Muscle layer of colon (tissue), 2 donors: ENCODE measurements around the gene USP22.

Experiments
- H3K27ac ChIP-seq: one replicate; pipeline ENCODE4 v1.7.0; 2013; ENCODE audit warnings: low read depth, mild to moderate bottlenecking, low read length, moderate library complexity
- H3K27me3 ChIP-seq, 2 donors: one replicate each; pipeline ENCODE4 v1.7.0; 2013; ENCODE audit warnings: low read length in 2 of 2, mild to moderate bottlenecking in 2 of 2; ENCODE audit not compliant: insufficient read depth in 2 of 2, control insufficient read depth in 1 of 2
- H3K36me3 ChIP-seq: one replicate; pipeline ENCODE4 v1.7.0; 2013; ENCODE audit warnings: mild to moderate bottlenecking, low read length; ENCODE audit not compliant: insufficient read depth
- H3K4me1 ChIP-seq: one replicate; pipeline ENCODE4 v1.7.0; 2013; ENCODE audit warnings: mild to moderate bottlenecking, low read length; ENCODE audit not compliant: insufficient read depth
- H3K4me3 ChIP-seq, 2 donors: one replicate each; pipeline ENCODE4 v1.7.0; 2013; ENCODE audit warnings: low read length in 2 of 2, low read depth in 1 of 2, mild to moderate bottlenecking in 1 of 2, moderate library complexity in 1 of 2
- H3K9ac ChIP-seq: one replicate; pipeline ENCODE4 v1.7.0; 2013; ENCODE audit warnings: low read length
- H3K9me3 ChIP-seq: one replicate; pipeline ENCODE4 v1.7.0; 2013; ENCODE audit warnings: mild to moderate bottlenecking, low read length
- donor health status: abdominal sarcoma.
- donor health status: Adenocarcinoma of cecum.

The USP22 gene

GRCh38 chr17:20952183-20952582 lies 90.6 kb downstream of the USP22 start:
- Histone ChIP-seq H3K9me3 (no peaks in the 10 kb centered on the region), H3K9ac (no peak overlapping the region), H3K4me1 (peaks cover 14% of the 10 kb centered on the region), H3K27ac (no peak overlapping the region), H3K27me3 (no peaks in the 10 kb centered on the region), H3K36me3 (no peaks in the 10 kb centered on the region), H3K4me3 (no peak overlapping the region)
